Smooth muscle cell (in vitro differentiated cells): ENCODE measurements around the gene NLGN3. TPM values are rescaled to one million over a fixed set of nuclear protein-coding genes. Genes with fewer than 3 reads are reported as not detected.

ENCODE experiments used
- DNase-seq: peaks from one replicate; lab custom pipeline; 2025; ENCODE audit not compliant: unreplicated experiment; lab: John Stamatoyannopoulos, UW
- H2AFZ ChIP-seq: fragments of 200-600 bp; sonication (generic); 2 replicates; pipeline ENCODE4 v1.6.0; 2016; ENCODE audit warnings: antibody characterized with exemption, low read depth, mild to moderate bottlenecking
- H3F3A ChIP-seq: fragments of 200-600 bp; sonication (generic); 2 replicates; pipeline ENCODE4 v1.6.0; 2017; ENCODE audit warnings: antibody characterized with exemption, low read depth
- H3K27ac ChIP-seq: fragments of 200-600 bp; sonication (generic); 2 replicates; pipeline ENCODE4 v1.5.1; 2016; ENCODE audit warnings: low read depth, mild to moderate bottlenecking
- H3K27me3 ChIP-seq: fragments of 200-600 bp; sonication (generic); 2 replicates; pipeline ENCODE4 v1.6.1; 2016; ENCODE audit warnings: low read depth, mild to moderate bottlenecking
- H3K36me3 ChIP-seq: fragments of 200-600 bp; sonication (generic); 2 replicates; pipeline ENCODE4 v1.5.1; 2016; ENCODE audit warnings: low read depth
- H3K4me1 ChIP-seq: fragments of 200-600 bp; sonication (generic); 2 replicates; pipeline ENCODE4 v1.5.1; 2016; ENCODE audit warnings: low read depth
- H3K4me2 ChIP-seq: fragments of 200-600 bp; sonication (generic); 2 replicates; pipeline ENCODE4 v1.6.0; 2016; ENCODE audit warnings: mild to moderate bottlenecking
- H3K4me3 ChIP-seq: fragments of 200-600 bp; sonication (generic); 2 replicates; pipeline ENCODE4 v1.5.1; 2016; ENCODE audit warnings: mild to moderate bottlenecking
- H3K79me2 ChIP-seq: fragments of 200-600 bp; sonication (generic); 2 replicates; pipeline ENCODE4 v1.6.0; 2016; ENCODE audit warnings: low read depth, mild to moderate bottlenecking
- H3K9ac ChIP-seq: fragments of 200-600 bp; sonication (generic); 2 replicates; pipeline ENCODE4 v1.6.0; 2016; ENCODE audit warnings: low read depth
- H3K9me3 ChIP-seq: fragments of 200-600 bp; sonication (generic); replicated peaks from 2 replicates; pipeline ENCODE4 v1.5.1; 2016; ENCODE audit warnings: low read depth
- H4K20me1 ChIP-seq: fragments of 200-600 bp; sonication (generic); 2 replicates; pipeline ENCODE4 v1.6.0; 2016; ENCODE audit warnings: low read depth
- WGBS: methylation state at CpG from one replicate; pipeline ENCODE4 v1.1.7; 2016; ENCODE audit warnings: low lambda C conversion rate; 5-methylcytosine and 5-hydroxymethylcytosine counted together
- polyA plus RNA-seq: library from polyadenylated mRNA; unstranded; fragments of >200 nt; fragmentation: Nextera tagmentation; extraction: Ambion mirVana; gene quantifications from 2 replicates; pipeline ENCODE4 v1.2.1, GENCODE V29; 2016
- total RNA-seq: library from RNA; depleted of rRNA; stranded (reverse); fragments of >200 nt; gene quantifications from 2 replicates; pipeline ENCODE4 v1.2.3, GENCODE V29; 2014
- TF ChIP-seq, protein P1 (sequence below): fragments of 200-600 bp; sonication (generic); IDR thresholded peaks from 2 replicates; pipeline ENCODE4 v1.5.1; 2017; ENCODE audit warnings: borderline replicate concordance, mild to moderate bottlenecking, antibody characterized with exemption; ENCODE audit not compliant: insufficient read depth, poor library complexity, severe bottlenecking

NLGN3 gene
- total and polyA plus RNA-seq, 2 experiments from 2014 or later = 0.13 to 1.5 TPM

DNA sequence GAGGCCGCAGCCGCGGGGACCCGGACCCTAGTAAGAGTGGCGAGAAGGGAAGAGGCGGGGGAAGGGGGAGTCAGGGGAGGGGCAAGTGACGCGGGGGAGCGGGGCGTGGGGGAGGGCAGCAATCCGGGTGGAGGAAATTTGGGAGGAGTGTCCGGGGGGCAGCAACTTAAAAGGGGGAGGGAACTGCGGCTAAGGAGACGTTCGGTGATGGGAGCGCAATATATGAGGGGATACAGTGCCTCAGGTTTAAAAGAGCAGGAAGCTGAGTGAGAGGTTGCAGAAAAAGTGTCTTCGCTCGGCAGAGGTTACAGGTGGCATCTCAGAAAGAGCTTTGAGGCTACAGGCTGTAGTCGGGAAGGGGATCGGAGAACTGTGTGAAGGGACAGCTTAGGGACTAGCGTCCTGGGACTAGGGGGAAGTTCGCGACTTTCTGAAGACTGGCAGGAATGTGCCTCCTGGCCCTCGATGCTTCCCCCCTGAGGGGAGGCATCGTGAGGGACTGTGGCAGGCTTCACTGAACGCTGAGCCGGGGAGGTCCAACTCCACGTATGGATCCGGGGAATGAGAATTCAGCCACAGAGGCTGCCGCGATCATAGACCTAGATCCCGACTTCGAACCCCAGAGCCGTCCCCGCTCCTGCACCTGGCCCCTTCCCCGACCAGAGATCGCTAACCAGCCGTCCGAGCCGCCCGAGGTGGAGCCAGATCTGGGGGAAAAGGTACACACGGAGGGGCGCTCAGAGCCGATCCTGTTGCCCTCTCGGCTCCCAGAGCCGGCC, 48.5 kb upstream of the NLGN3 start:
- Histone ChIP-seq H3K4me2 (peak overlapping the region; percentile 87), H3K9ac (no peak overlapping the region), H3K79me2 (no peaks in the 10 kb centered on the region), H3K27ac (no peak overlapping the region), H4K20me1 (no peaks in the 10 kb centered on the region), H2AFZ (peak overlapping the region; percentile 54), H3F3A (no peaks in the 10 kb centered on the region), H3K4me3 (peak overlapping the region; percentile 61), H3K36me3 (no peaks in the 10 kb centered on the region), H3K9me3 (no peaks in the 10 kb centered on the region), H3K4me1 (no peaks in the 10 kb centered on the region), H3K27me3 (no peaks in the 10 kb centered on the region)
- no peak for DNase-seq
- TF ChIP-seq, protein P1, sequence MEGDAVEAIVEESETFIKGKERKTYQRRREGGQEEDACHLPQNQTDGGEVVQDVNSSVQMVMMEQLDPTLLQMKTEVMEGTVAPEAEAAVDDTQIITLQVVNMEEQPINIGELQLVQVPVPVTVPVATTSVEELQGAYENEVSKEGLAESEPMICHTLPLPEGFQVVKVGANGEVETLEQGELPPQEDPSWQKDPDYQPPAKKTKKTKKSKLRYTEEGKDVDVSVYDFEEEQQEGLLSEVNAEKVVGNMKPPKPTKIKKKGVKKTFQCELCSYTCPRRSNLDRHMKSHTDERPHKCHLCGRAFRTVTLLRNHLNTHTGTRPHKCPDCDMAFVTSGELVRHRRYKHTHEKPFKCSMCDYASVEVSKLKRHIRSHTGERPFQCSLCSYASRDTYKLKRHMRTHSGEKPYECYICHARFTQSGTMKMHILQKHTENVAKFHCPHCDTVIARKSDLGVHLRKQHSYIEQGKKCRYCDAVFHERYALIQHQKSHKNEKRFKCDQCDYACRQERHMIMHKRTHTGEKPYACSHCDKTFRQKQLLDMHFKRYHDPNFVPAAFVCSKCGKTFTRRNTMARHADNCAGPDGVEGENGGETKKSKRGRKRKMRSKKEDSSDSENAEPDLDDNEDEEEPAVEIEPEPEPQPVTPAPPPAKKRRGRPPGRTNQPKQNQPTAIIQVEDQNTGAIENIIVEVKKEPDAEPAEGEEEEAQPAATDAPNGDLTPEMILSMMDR = no peak
- 36% methylated on average over 34 of the region's 46 CpGs for WGBS

DNA sequence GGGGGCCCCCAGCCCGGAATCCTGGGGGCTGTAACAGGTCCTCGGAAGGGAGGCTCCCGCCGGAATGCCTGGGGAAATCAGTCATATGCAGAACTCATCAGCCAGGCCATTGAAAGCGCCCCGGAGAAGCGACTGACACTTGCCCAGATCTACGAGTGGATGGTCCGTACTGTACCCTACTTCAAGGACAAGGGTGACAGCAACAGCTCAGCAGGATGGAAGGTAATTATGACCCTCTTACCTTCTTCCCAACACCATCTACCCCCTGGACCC, 47.9 kb upstream of the NLGN3 start:
- peak overlapping the region; percentile 87 for H3K4me2 ChIP-seq
- H3K9me3 ChIP-seq = no peaks in the 10 kb centered on the region
- TF ChIP-seq, protein P1 = no peak
- no peaks in the 10 kb centered on the region for H3K4me1 ChIP-seq
- no peaks in the 10 kb centered on the region for H3K36me3 ChIP-seq
- no peaks in the 10 kb centered on the region for H4K20me1 ChIP-seq
- WGBS = 34% methylated on average over 8 of the region's 9 CpGs
- no peaks in the 10 kb centered on the region for H3F3A ChIP-seq
- no peaks in the 10 kb centered on the region for H3K27me3 ChIP-seq
- no peaks in the 10 kb centered on the region for H3K79me2 ChIP-seq
- peak overlapping the region; percentile 54 for H2AFZ ChIP-seq
- no peak overlapping the region for H3K27ac ChIP-seq
- H3K4me3 ChIP-seq = peak overlapping the region; percentile 61
- DNase-seq = no peak
- H3K9ac ChIP-seq = no peak overlapping the region

DNA sequence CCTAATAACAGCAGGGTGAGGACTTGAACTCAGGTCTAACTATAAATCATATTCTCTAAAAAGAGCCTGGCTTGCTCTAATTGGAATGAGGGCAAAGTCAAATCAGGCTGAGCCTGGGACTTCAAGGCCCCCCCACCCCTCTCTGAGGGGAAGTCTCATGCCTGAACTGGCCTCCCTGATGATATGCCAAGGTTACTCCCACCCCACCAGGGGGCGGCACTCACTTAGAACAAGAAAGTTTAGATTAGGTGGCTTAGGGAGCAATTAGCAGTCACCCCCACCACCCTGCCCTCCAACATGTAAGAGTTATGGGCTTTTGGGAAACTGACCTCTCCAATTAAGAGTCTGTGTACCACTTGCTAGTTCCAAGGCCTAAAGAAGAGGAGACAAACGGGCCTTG, 46.3 kb upstream of the NLGN3 start:
- no peak for DNase-seq
- no peaks in the 10 kb centered on the region for H3K9me3 ChIP-seq
- no peak overlapping the region for H3K4me3 ChIP-seq
- no peak overlapping the region for H3K27ac ChIP-seq
- no peaks in the 10 kb centered on the region for H3F3A ChIP-seq
- H3K9ac ChIP-seq = no peak overlapping the region
- no peaks in the 10 kb centered on the region for H3K79me2 ChIP-seq
- H3K27me3 ChIP-seq = no peaks in the 10 kb centered on the region
- TF ChIP-seq, protein P1 = peak; percentile 41
- no peaks in the 10 kb centered on the region for H3K36me3 ChIP-seq
- H3K4me2 ChIP-seq = no peak overlapping the region
- no peaks in the 10 kb centered on the region for H4K20me1 ChIP-seq
- H2AFZ ChIP-seq = no peak overlapping the region
- 53% methylated on average over 2 of the region's 2 CpGs for WGBS
- H3K4me1 ChIP-seq = no peaks in the 10 kb centered on the region

DNA sequence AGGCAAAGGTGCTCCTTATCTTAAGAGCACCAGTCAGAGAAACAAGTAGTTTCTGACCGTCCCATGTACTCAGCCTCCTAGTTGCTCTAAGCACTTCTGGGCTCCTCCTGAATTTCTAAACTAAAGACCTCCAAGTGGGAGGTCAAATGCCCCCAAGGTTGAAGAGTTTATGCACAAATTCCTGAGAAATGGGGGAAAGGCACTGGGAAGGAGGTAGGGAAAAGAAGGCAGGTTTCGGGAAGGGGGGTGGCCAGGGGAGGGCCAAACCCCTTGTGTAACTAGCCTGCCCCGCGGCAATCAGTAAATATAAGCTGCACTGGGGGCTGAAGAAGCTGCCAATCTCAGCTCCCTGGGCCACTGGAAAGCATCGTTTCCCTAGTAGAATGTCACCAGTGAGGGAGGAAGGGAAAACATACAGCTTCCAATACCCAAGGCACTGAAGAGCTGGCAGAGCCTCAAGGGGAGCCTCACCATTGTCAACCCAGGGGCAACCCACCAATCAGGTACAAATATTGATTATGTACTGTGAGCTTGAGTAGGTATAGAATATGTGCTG, 45.6 kb upstream of the NLGN3 start:
- no peaks in the 10 kb centered on the region for H3K36me3 ChIP-seq
- no peak overlapping the region for H3K27ac ChIP-seq
- no peak overlapping the region for H3K4me3 ChIP-seq
- no peak overlapping the region for H2AFZ ChIP-seq
- no peak overlapping the region for H3K9ac ChIP-seq
- WGBS = 63% methylated on average over 5 of the region's 5 CpGs
- TF ChIP-seq, protein P1 = no peak
- H3K79me2 ChIP-seq = no peaks in the 10 kb centered on the region
- H4K20me1 ChIP-seq = no peaks in the 10 kb centered on the region
- no peaks in the 10 kb centered on the region for H3K9me3 ChIP-seq
- no peaks in the 10 kb centered on the region for H3F3A ChIP-seq
- no peaks in the 10 kb centered on the region for H3K27me3 ChIP-seq
- no peak for DNase-seq
- no peaks in the 10 kb centered on the region for H3K4me1 ChIP-seq
- no peak overlapping the region for H3K4me2 ChIP-seq
